ENCODE data around the gene PPP1R7. TPM values are rescaled to one million over a fixed set of nuclear protein-coding genes. Genes with fewer than 3 reads are reported as not detected.

The PPP1R7 gene
- total RNA-seq, 4 donors from 2014 or later: 69.1 to 87.2 (median 73.7) TPM

DNA sequence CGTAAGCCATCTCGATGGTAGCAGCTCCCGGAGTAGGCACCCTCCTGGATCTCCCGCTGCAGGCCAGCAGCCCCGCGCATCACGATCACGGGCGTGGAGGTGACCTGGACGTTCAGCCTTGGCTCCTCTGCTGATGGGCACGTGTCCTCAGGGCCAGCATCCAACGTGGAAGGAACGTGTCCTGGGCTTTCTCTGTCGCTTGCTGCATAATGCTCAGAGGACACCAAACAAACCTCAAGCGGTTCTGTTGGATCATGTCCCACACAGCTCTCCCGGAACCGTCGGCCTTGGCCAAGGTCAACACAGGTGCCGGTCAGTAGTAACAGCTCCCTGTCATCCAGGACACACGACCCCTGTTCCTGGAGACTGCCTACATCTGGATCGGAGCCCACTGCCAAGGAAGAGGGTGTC lies 24.1 kb upstream of the PPP1R7 start:
- Histone ChIP-seq H3K27me3 (no peaks in the 10 kb centered on the region), H3K27ac (replicated peaks in 1 of 4) (no peak overlapping the region), H3K36me3 (peaks cover 0 to 5% (median 0%) of the 10 kb centered on the region in 4 donors), H3K9me3 (no peaks in the 10 kb centered on the region), H3K4me1 (no peaks in the 10 kb centered on the region), H3K4me3 (no peak overlapping the region)
- 94% methylated on average over 18 of the region's 21 CpGs for WGBS
- TF ChIP-seq EP300 (IDR thresholded peaks at IDR 0.05): no peak
- TF ChIP-seq, protein P1, sequence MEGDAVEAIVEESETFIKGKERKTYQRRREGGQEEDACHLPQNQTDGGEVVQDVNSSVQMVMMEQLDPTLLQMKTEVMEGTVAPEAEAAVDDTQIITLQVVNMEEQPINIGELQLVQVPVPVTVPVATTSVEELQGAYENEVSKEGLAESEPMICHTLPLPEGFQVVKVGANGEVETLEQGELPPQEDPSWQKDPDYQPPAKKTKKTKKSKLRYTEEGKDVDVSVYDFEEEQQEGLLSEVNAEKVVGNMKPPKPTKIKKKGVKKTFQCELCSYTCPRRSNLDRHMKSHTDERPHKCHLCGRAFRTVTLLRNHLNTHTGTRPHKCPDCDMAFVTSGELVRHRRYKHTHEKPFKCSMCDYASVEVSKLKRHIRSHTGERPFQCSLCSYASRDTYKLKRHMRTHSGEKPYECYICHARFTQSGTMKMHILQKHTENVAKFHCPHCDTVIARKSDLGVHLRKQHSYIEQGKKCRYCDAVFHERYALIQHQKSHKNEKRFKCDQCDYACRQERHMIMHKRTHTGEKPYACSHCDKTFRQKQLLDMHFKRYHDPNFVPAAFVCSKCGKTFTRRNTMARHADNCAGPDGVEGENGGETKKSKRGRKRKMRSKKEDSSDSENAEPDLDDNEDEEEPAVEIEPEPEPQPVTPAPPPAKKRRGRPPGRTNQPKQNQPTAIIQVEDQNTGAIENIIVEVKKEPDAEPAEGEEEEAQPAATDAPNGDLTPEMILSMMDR (IDR thresholded peaks at IDR 0.05): no peak
- TF ChIP-seq POLR2A (IDR thresholded peaks at IDR 0.05; ENCODE audit: low read depth): no peak
- TF ChIP-seq POLR2AphosphoS5 (IDR thresholded peaks at IDR 0.05): no peak
- no peak for DNase-seq (ENCODE audit: extremely low spot score)
- intact Hi-C loops (cut with DNase I): no loop called here

DNA sequence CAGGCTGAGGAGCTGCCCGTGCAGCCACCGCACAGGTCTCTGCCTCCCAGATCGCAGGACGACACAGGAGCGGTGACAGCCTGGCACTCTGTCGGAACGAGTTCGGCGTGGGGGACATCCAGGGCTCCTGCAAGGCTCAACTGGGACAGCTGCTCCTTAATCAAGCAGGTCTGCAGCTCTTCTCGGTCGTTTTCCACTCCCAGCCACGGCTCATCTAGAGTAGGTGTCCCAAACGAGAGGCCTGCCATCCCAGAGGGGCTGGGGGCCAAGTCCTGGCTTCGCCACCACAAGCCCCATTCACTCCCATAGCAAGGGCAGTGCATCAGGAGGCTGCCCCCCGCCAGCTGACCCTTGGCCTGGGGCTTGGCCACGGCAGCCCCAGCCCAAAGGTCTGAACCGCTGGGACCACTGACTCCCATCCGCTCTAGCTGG lies 23.5 kb upstream of the PPP1R7 start:
- 98% methylated on average over 9 of the region's 18 CpGs for WGBS
- Histone ChIP-seq H3K4me1 (no peaks in the 10 kb centered on the region), H3K9me3 (no peaks in the 10 kb centered on the region), H3K4me3 (no peak overlapping the region), H3K27me3 (no peaks in the 10 kb centered on the region), H3K27ac (replicated peaks in 1 of 4) (no peak overlapping the region), H3K36me3 (peaks cover 0 to 5% (median 0%) of the 10 kb centered on the region in 4 donors)
- intact Hi-C loops (cut with DNase I): no loop called here
- TF ChIP-seq POLR2A (IDR thresholded peaks at IDR 0.05; ENCODE audit: low read depth) (no peak), EP300 (IDR thresholded peaks at IDR 0.05) (no peak), POLR2AphosphoS5 (IDR thresholded peaks at IDR 0.05) (no peak)
- TF ChIP-seq, protein P1 (IDR thresholded peaks at IDR 0.05): no peak
- DNase-seq (ENCODE audit: extremely low spot score): no peak

DNA sequence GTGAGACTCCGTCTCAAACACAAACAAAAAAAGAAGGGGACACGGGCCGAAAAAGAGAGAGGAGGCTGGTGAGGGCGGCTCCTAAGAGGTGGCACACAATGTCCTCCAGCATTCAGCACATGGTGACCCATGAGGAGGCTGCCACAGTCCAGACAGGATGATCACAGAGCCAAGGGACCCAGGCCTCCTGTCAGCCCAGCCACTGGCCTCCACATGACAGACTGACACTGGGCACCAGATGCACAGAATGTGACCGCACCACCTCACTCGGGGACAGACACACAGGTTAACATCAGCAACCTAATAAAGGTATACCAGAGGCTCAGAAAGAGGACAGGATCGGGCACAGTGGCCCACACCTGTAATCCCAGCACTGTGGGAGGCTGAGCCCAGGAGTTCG lies 22.0 kb upstream of the PPP1R7 start:
- no peaks in the 10 kb centered on the region for H3K4me1 ChIP-seq
- TF ChIP-seq EP300 (IDR thresholded peaks at IDR 0.05) (no peak), POLR2AphosphoS5 (IDR thresholded peaks at IDR 0.05) (no peak), POLR2A (IDR thresholded peaks at IDR 0.05; ENCODE audit: low read depth) (no peak)
- TF ChIP-seq, protein P1 (IDR thresholded peaks at IDR 0.05): no peak
- peaks cover 0 to 5% (median 0%) of the 10 kb centered on the region in 4 donors for H3K36me3 ChIP-seq
- no peak overlapping the region for H3K27ac ChIP-seq (replicated peaks in 1 of 4)
- no peaks in the 10 kb centered on the region for H3K9me3 ChIP-seq
- H3K27me3 ChIP-seq: no peaks in the 10 kb centered on the region
- 95% methylated on average over 8 of the region's 8 CpGs for WGBS
- no peak overlapping the region for H3K4me3 ChIP-seq
- no peak for DNase-seq (ENCODE audit: extremely low spot score)
- intact Hi-C loops (cut with DNase I): no loop called here

DNA sequence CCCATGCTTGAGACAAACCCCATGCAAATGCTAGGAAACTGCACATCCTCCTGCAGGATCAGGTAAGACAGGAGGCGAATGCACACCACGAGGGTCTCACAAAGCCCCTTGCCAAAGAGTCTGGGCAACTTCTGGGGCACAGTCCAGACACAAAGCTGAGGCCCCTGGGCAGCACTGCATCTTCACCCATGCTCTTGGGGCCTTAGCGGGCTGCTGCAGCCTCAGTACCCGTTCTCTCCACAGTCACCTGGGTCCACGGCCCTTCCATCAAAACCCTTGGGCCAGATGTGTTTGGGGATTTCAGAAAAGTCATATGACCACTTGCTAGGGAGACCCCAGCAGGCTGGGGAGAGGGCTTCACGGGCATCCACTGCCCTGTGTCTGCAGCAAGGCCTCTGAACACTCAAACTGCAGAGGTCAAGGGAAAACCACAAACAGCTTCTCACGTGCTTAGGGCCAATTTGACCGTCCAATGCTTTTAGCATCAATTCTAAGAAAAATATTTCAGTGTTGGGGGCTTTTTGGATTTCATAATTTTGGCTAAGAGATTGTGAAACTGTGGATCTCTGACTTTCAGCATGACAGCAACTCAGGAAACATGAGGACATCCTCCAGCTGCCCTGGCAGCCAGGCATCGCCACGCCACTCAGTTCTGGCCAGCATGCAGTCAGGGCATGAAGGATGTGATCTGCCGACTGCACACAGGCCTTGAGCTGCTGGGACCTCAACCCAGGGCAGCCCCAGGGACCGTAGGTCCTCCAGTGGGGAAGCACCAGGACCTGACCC lies 21.0 kb upstream of the PPP1R7 start:
- intact Hi-C loops (cut with DNase I): no loop called here
- Histone ChIP-seq H3K4me1 (no peaks in the 10 kb centered on the region), H3K27ac (replicated peaks in 1 of 4) (no peak overlapping the region), H3K27me3 (no peaks in the 10 kb centered on the region), H3K4me3 (no peak overlapping the region), H3K9me3 (no peaks in the 10 kb centered on the region), H3K36me3 (peaks cover 0 to 5% (median 0%) of the 10 kb centered on the region in 4 donors)
- no peak for DNase-seq (ENCODE audit: extremely low spot score)
- 81% methylated on average over 9 of the region's 12 CpGs for WGBS
- TF ChIP-seq EP300 (IDR thresholded peaks at IDR 0.05): no peak
- no peak for TF ChIP-seq POLR2A (IDR thresholded peaks at IDR 0.05; ENCODE audit: low read depth)
- TF ChIP-seq POLR2AphosphoS5 (IDR thresholded peaks at IDR 0.05): no peak
- TF ChIP-seq, protein P1 (IDR thresholded peaks at IDR 0.05): no peak

Measured in esophagus muscularis mucosa (tissue), 4 donors.